Hepatocyte (in vitro differentiated cells): ENCODE results near the gene SKIC2. TPM values are rescaled to one million over a fixed set of nuclear protein-coding genes. Genes with fewer than 3 reads are reported as not detected.

Source experiments
- DNase-seq: peaks from one replicate; pipeline ENCODE4 v3.0.0-alpha.2; 2016; ENCODE audit warnings: low spot score
- H2AFZ ChIP-seq: fragments of 200-600 bp; sonication (generic); 2 replicates; pipeline ENCODE4 v1.6.0; 2016; ENCODE audit warnings: antibody characterized with exemption, mild to moderate bottlenecking
- H3K27ac ChIP-seq: fragments of 200-600 bp; sonication (generic); 2 replicates; pipeline ENCODE4 v1.5.1; 2016; ENCODE audit warnings: mild to moderate bottlenecking
- H3K27me3 ChIP-seq: fragments of 200-600 bp; sonication (generic); 2 replicates; pipeline ENCODE4 v1.6.1; 2016
- H3K36me3 ChIP-seq: fragments of 200-600 bp; sonication (generic); replicated peaks from 2 replicates; pipeline ENCODE4 v1.5.1; 2016; ENCODE audit warnings: low read depth; ENCODE audit not compliant: insufficient read depth
- H3K4me1 ChIP-seq: fragments of 200-600 bp; sonication (generic); 2 replicates; pipeline ENCODE4 v1.5.1; 2016; ENCODE audit warnings: mild to moderate bottlenecking, moderate library complexity; ENCODE audit not compliant: insufficient read depth
- H3K4me2 ChIP-seq: fragments of 200-600 bp; sonication (generic); 2 replicates; pipeline ENCODE4 v1.6.0; 2016
- H3K4me3 ChIP-seq: fragments of 200-600 bp; sonication (generic); 2 replicates; pipeline ENCODE4 v1.5.1; 2016; ENCODE audit warnings: mild to moderate bottlenecking
- H3K79me2 ChIP-seq: fragments of 200-600 bp; sonication (generic); 2 replicates; pipeline ENCODE4 v1.6.0; 2017; ENCODE audit warnings: mild to moderate bottlenecking
- H3K9me2 ChIP-seq: fragments of 200-600 bp; sonication (generic); replicated peaks from 2 replicates; pipeline ENCODE4 v1.6.0; 2017; ENCODE audit warnings: mild to moderate bottlenecking; ENCODE audit not compliant: insufficient read depth
- H3K9me3 ChIP-seq: fragments of 200-600 bp; sonication (generic); 2 replicates; pipeline ENCODE4 v1.5.1; 2016; ENCODE audit warnings: low read depth, mild to moderate bottlenecking
- H4K20me1 ChIP-seq: fragments of 200-600 bp; sonication (generic); 2 replicates; pipeline ENCODE4 v1.6.0; 2016; ENCODE audit warnings: mild to moderate bottlenecking; ENCODE audit not compliant: insufficient read depth, poor library complexity, severe bottlenecking
- CTCF ChIP-seq: fragments of 200-600 bp; sonication (generic); IDR thresholded peaks from 2 replicates; pipeline ENCODE4 v1.5.1; 2016; ENCODE audit warnings: antibody characterized with exemption, mild to moderate bottlenecking; ENCODE audit not compliant: poor library complexity
- EZH2 ChIP-seq: fragments of 200-600 bp; sonication (generic); IDR thresholded peaks from 2 replicates; pipeline ENCODE4 v1.6.1; 2016; ENCODE audit warnings: antibody characterized with exemption, mild to moderate bottlenecking, borderline replicate concordance
- EZH2phosphoT487 ChIP-seq: fragments of 200-600 bp; sonication (generic); IDR thresholded peaks from one replicate; pipeline ENCODE4 v1.6.1; 2018; ENCODE audit warnings: antibody characterized with exemption, mild to moderate bottlenecking, low read depth, moderate library complexity; ENCODE audit not compliant: unreplicated experiment, severe bottlenecking
- WGBS: methylation state at CpG from one replicate; pipeline ENCODE4 v1.1.6; 2016; ENCODE audit warnings: low lambda C conversion rate; ENCODE audit errors: missing lambda C conversion rate; 5-methylcytosine and 5-hydroxymethylcytosine counted together
- polyA plus RNA-seq: library from polyadenylated mRNA; unstranded; fragments of >200 nt; fragmentation: Nextera tagmentation; extraction: Ambion mirVana; gene quantifications from 2 replicates; pipeline ENCODE4 v1.2.1, GENCODE V29; 2016
- total RNA-seq: library from RNA; depleted of rRNA; stranded (reverse); fragments of >200 nt; gene quantifications from 2 replicates; pipeline ENCODE4 v1.2.3, GENCODE V29; 2014

Gene SKIC2
- total and polyA plus RNA-seq, 2 experiments from 2014 or later: 53.2 to 64.3 TPM

GRCh38 chr6:31947864-31948263 lies 11.1 kb upstream of the SKIC2 start:
- H3K4me2 ChIP-seq: no peak overlapping the region
- WGBS: 91% methylated on average over 4 of the region's 4 CpGs
- DNase-seq: no peak
- no peaks in the 10 kb centered on the region for H3K27me3 ChIP-seq
- H3K4me1 ChIP-seq: peaks cover 12% of the 10 kb centered on the region
- no peak overlapping the region for H2AFZ ChIP-seq
- TF ChIP-seq EZH2 (no peak), CTCF (no peak), EZH2phosphoT487 (no peak)
- no peaks in the 10 kb centered on the region for H3K9me3 ChIP-seq
- no peaks in the 10 kb centered on the region for H3K36me3 ChIP-seq
- H3K4me3 ChIP-seq: no peak overlapping the region
- no peak overlapping the region for H3K27ac ChIP-seq
- no peaks in the 10 kb centered on the region for H3K9me2 ChIP-seq
- H4K20me1 ChIP-seq: no peaks in the 10 kb centered on the region
- peaks cover 4% of the 10 kb centered on the region for H3K79me2 ChIP-seq

- Histone ChIP-seq H3K9me3 (no peaks in the 10 kb centered on the region), H3K4me2 (no peak overlapping the region), H3K9me2 (no peaks in the 10 kb centered on the region), H3K4me1 (peaks cover 12% of the 10 kb centered on the region), H3K4me3 (no peak overlapping the region), H4K20me1 (no peaks in the 10 kb centered on the region), H3K27ac (no peak overlapping the region), H3K79me2 (peaks cover 4% of the 10 kb centered on the region), H3K27me3 (no peaks in the 10 kb centered on the region), H2AFZ (no peak overlapping the region), H3K36me3 (no peaks in the 10 kb centered on the region)
- TF ChIP-seq CTCF: no peak
- TF ChIP-seq EZH2: no peak
- TF ChIP-seq EZH2phosphoT487: no peak
- WGBS: 88% methylated on average over 5 of the region's 5 CpGs
- DNase-seq: no peak
These were observed 10.7 kb upstream of the SKIC2 start for GRCh38 chr6:31948306-31948705.

- no peak for DNase-seq
- no peak overlapping the region for H3K27ac ChIP-seq
- no peak overlapping the region for H2AFZ ChIP-seq
- peaks cover 4% of the 10 kb centered on the region for H3K79me2 ChIP-seq
- peaks cover 12% of the 10 kb centered on the region for H3K4me1 ChIP-seq
- H3K9me2 ChIP-seq: no peaks in the 10 kb centered on the region
- H3K4me2 ChIP-seq: no peak overlapping the region
- no peaks in the 10 kb centered on the region for H3K36me3 ChIP-seq
- H4K20me1 ChIP-seq: no peaks in the 10 kb centered on the region
- 90% methylated on average over 6 of the region's 6 CpGs for WGBS
- H3K4me3 ChIP-seq: no peak overlapping the region
- no peaks in the 10 kb centered on the region for H3K9me3 ChIP-seq
- H3K27me3 ChIP-seq: no peaks in the 10 kb centered on the region
- TF ChIP-seq EZH2 (no peak), CTCF (no peak), EZH2phosphoT487 (no peak)
These were observed 10.1 kb upstream of the SKIC2 start for GRCh38 chr6:31948753-31949413.
